Measurements from ENCODE around the gene HES4.
"Not testable (repeated sequence)": the region's sequence is repeated elsewhere in the genome, so short reads cannot be mapped to it uniquely, and the experiment has no call there.

- not testable (repeated sequence) for TF ChIP-seq CTCF, POLR2A, POLR2AphosphoS5 (IDR thresholded peaks at IDR 0.05)
Measured at GRCh38 chr1:1030867-1031658, 31.2 kb upstream of the HES4 start.

Data from breast epithelium (tissue), 3 donors.